Measurements from ENCODE around the gene CEBPA.

DNA sequence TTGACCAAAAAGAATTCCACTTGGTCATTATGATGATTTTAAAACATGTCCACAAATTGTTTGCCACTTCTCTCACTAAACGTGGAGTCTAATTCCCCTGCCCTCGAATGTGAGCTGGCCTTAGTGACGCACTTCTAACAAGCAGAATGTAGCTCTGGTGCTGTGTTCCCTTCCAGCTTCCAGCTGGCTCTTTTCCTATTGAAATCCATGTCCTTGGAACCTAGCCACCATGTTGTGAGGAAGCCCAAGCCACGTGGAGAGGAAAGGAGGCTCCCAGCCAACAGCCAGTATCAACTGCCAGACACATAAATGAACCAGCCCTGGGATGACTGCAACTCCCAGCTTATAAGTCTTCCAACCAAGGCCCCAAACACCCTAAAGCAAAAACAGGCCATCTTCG lies 23.6 kb upstream of the CEBPA start:
- TF ChIP-seq POLR2AphosphoS5 (IDR thresholded peaks at IDR 0.05; ENCODE audit: low read depth, low read length), result no peak
- TF ChIP-seq POLR2A (IDR thresholded peaks at IDR 0.05; ENCODE audit: low read depth, low read length), result no peak

Measured in GM12892 (cell line).